HG02610 (cell line): Measurements from ENCODE around the gene CHRNE.
"Not testable (repeated sequence)": the region's sequence is repeated elsewhere in the genome, so short reads cannot be mapped to it uniquely, and the experiment has no call there.

Experiments
- ATAC-seq: cut with Tn5 transposase; IDR thresholded peaks from one replicate; pipeline ENCODE4 v1.9.1; 2021; ENCODE audit warnings: mild to moderate bottlenecking, moderate library complexity; ENCODE audit not compliant: unreplicated experiment

The CHRNE gene

DNA sequence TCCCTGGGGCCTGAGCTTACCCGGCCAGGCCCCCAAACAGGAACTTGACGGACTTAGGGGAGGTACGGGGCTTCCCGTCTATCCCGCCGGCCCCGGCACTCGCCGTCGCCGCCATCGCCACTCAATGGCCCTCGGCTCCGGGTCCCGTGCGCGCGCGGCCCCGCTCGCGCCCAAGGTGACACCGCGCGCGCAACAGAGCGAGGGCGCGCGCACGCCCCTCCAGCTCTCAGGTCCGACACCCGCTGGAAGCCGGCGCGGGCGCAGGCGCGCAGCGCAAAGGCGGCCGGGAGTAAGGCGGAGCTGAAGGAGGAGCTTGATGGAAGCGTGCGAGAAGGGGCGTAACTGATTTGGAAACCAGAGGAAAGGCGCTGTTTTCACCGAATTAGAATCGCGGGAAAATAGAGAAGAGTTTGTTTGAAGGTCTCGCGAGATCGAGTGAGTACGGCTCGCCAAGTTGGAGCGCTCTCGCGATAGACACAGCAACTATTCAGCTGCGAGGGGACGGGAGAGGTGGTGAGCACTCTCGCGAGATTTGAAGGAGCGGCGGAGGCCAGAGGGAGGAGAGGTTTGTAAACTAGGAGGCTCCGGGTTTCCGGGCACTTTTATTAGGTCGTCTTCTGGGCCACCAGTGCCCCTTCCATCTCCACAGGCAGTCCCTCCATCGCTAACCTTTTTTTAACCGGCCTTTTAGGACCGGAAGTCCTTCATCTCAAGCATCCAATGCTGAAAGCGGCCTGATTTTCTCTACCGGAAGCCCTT, 37.1 kb upstream of the CHRNE start, which contains the start of the genes RNF167 and SLC25A11:
Gene RNF167 (plus strand): TSS at position 473 of the 759 bp plus-strand sequence. CDS start 642 bp downstream, outside the sequence.
Gene SLC25A11 (minus strand): TSS at position 251 of the 759 bp plus-strand sequence. CDS start 136 bp downstream, at position 115.
- ATAC-seq = peak; percentile 65

DNA sequence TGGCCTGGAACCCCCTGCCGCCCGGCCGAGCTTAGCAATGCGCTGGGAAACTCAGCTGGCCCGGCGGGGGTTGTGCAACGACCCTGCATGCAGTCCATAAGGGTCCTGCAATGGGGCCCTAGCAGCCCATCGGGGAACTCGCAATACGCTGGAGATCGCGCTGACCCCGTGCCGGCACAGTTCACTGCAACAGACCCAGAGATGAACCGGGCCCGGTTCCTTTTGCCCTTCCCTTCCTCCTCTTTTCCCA, 36.6 kb upstream of the CHRNE start:
- peak; percentile 4 for ATAC-seq

DNA sequence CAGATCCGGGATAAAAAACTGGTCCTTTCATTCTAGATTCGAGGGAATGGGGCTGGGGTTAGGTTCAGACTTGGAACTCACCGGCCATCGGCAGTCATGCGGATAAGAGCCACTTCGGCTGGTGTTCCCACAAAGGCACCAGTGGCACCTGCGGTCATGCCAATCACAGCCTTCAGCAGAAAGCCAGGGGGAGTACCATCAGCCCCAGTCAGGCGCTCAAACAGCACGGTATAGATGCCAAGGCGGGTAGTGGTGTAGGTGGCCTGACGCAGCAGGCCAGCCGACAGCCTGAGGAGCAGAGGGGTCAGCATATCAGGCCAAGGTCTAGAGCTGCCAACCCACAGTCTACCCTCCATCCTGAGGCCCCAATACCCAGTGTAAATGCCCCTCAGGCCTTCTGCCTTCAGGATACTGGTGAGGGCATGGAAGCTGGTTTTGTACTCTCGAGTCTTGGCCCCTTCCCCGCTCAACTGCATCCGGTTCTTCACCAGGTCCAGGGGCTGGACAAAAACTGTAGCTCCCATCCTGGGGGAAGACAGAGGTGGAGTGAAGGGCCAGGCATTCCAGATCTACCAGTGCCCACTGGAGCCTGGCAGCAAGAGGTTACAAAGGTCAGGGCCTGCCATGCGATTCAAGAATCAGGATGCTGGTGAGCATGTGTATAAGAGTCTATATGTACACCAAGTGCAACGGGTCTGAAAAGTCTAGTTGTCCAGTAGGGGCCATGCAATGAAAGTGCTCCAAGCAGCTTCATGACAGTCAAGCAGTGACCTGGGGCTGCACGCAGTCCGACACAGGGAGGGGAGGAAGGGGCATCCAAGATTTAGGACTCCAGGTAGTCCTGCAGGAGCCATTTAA, 36.0 kb upstream of the CHRNE start:
- ATAC-seq = no peak

DNA sequence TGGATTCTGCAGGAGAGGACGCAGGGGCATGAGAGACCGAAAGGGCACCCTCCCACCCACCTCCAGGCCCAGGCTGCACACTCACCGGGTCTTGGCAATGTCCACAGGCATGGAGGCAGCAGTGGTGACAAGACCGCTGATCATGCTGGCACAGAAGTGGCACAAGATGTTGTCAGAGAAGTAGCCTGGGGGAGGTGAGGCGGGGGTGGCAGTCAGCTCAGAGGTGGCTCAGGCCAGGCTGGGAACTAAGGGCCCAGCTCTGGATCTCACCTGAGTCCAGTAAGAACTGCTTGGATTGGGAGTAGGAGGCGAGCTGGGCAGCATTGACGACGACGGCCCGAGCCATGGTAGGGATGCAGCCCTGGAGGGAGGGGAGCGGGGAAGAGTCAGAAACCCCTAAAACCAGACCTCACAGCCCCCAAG, 35.2 kb upstream of the CHRNE start:
- no peak for ATAC-seq

DNA sequence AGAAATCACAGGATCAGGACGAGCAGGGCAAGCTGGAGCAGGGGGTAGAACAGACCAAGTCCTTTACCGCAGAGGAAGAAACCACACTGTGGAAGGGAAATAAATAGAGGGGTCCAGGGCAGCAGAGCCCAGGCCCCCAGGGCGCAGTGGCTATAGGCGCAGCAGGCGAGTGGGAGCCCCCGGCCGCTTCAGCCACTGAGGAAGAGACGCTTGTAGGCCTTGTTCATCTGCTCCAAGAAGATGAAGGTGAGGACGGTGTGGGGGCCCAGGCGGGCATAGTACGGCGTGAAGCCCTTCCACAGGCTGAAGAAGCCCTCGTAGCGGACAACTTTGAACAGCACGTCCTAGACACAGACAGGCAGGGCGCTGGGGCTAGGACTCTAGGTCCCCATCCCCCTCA, 34.7 kb upstream of the CHRNE start:
- no peak for ATAC-seq

DNA sequence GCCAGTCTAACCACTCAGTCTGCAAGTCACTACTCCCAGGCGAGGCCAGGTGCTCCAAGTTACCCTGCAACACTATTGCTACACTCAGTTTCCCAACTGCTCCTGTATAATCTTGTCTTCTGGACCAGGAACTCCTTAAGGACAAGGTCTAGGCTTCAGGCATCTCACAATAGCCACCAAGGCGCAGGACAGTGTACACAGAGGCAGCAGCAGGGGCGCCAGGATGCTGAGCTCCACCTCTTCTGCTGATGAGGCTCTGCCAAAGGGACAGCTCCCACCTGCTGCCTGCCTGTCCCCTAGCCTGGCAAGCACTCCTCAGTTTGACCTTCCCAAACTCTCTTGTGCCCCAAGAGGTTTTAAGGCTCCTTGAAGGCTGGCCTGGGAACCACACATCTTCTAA, 33.5 kb upstream of the CHRNE start:
- ATAC-seq = no peak

DNA sequence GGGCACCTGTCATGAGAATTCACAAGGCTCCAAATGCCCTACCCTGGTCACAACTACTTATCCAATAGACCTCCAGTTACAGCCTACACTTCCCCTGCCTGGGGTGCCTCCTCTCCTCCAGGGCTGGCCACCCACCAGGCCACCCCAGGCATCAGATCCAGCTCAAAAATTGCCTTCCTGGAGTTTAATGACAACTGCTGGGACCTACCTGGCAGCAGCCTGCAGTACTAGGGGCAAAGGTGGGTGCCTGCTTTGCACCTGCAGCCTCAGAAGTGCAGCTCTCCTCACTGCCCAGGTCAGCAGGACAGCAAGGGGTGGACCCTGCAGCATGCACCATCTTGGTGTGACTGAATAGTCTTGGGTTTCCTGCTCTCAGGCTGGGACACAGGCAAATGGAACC, 32.8 kb upstream of the CHRNE start:
- no peak for ATAC-seq

DNA sequence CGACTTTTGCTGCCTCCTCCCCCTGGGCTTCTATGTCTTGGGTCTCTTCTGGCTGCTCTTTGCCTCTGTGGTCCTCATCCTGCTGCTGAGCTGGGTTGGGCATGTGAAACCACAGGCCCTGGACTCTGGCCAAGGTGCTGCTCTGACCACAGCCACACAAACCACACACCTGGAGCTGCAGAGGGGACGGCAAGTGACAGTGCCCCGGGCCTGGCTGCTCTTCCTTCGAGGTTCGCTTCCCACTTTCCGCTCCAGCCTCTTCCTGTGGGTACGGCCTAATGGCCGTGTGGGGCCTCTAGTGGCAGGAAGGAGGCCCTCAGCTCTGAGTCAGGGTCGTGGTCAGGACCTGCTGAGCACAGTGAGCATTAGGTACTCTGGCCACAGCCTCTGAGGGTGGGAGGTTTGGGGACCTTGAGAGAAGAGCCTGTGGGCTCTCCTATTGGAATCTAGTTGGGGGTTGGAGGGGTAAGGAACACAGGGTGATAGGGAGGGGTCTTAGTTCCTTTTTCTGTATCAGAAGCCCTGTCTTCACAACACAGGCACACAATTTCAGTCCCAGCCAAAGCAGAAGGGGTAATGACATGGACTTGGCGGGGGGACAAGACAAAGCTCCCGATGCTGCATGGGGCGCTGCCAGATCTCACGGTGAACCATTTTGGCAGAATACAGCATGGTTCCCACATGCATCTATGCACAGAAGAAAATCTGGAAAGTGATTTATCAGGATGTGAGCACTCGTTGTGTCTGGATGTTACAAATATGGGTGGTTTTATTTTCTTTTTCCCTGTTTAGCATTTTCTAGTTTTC, 31.5 kb upstream of the CHRNE start:
- ATAC-seq = no peak

DNA sequence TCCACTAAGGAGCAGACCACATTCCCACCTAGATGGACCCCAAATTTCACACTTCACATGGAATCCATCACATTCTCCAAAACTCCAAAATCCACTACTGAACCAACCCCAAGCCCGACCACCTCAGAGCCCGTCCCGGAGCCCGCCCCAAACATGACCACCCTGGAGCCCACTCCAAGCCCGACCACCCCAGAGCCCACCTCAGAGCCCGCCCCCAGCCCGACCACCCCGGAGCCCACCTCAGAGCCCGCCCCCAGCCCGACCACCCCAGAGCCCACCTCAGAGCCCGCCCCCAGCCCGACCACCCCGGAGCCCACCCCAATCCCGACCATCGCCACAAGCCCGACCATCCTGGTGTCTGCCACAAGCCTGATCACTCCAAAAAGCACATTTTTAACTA, 30.7 kb upstream of the CHRNE start:
- no peak for ATAC-seq

DNA sequence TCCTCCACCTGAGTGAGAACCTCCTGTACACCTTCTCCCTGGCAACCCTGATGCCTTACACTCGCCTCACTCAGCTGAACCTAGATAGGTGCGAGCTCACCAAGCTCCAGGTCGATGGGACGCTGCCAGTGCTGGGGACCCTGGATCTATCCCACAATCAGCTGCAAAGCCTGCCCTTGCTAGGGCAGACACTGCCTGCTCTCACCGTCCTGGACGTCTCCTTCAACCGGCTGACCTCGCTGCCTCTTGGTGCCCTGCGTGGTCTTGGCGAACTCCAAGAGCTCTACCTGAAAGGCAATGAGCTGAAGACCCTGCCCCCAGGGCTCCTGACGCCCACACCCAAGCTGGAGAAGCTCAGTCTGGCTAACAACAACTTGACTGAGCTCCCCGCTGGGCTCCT, 29.9 kb upstream of the CHRNE start:
- no peak for ATAC-seq

DNA sequence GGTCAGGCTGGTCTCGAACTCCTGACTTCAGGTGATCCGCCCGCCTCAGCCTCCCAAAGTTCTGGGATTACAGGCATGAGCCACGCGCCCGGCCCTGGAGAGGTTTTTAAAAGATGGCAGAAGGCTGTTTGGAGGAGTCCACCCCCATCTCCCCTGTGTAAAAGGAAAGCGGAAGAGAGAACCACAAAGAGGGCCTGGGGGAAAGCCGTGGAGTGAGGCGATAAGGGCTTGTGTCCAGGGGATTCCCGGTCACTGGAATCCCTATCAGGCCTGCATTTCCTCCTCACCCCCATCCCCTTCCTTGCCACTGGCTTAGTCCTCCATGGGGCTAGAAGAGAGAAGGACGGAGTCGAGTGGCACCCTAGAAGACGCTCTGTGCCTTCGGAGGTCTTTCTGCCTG, 29.1 kb upstream of the CHRNE start, which contains the start of gene GP1BA:
Gene GP1BA (plus strand): TSS at position 315 of the 400 bp plus-strand sequence. CDS start 328 bp downstream, outside the sequence.
- no peak for ATAC-seq

DNA sequence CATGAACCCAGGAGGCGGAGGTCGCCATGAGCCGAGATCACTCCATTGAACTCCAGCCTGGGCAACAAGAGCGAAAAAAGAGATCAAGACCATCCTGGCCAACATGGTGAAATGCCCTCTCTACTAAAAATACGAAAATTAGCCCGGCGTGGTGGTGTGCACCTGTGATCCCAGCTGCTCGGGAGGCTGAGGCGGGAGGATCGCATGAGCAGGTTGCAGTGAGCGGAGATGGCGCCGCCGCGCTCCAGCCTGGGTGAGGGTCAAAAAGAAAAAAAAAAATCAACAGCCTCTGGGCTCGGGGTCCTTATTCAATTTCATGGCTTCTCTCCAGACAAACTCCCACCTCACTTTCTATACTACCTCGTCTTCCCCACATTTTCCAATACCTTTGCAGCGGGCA, 26.0 kb upstream of the CHRNE start:
- no peak for ATAC-seq

DNA sequence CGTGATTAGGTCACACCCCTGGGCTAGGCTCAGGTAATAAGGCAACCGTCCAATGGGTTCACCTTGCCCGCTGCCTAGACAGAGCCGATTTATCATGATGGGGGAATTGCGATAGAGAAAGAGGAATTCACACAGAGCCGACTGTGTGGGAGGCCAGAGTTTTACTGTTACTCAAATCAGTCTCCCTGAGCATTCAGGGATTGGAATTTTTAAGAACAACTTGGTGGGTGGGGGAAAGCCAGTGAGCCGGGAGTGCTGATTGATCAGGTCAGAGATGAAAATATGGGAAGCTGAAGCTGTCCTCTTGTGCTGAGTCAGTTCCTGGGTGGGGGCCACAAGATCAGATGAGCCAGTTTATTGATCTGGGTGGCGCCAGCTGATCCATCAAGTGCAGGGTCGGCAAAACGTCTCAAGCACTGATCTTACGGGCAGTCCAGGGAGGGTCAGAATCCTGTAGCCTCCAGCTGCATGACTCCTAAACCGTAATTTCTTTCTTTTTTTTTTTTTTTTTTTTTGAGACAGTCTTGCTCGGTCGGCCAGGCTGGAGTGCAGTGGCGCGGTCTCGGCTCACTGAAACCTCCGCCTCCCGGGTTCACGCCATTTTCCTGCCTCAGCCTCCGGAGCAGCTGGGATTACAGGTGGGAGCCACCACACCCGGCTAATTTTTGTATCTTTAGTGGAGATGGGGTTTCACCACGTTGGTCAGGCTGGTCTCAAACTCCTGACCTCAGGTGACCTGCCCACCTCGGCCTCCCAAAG, 23.9 kb upstream of the CHRNE start:
- ATAC-seq = not testable (repeated sequence)

DNA sequence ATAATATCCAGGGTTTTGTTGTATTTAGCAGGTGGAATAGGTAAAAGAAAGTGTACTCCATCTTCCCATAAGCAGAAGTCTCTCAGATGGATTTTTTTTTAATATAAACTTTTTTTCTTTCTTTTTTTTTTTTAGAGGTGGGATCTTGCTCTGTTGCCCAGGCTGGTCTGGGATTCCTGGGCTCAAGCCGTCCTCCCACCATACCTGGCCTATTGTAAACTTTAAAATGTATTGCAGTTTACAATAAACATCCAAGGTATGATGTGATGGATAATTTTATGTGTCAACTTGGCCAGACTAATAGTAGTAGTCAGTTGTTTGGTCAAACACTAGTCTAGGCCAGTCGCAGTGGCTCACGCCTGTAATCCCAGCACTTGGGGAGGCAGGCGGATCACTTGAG, 18.4 kb upstream of the CHRNE start:
- ATAC-seq = no peak

DNA sequence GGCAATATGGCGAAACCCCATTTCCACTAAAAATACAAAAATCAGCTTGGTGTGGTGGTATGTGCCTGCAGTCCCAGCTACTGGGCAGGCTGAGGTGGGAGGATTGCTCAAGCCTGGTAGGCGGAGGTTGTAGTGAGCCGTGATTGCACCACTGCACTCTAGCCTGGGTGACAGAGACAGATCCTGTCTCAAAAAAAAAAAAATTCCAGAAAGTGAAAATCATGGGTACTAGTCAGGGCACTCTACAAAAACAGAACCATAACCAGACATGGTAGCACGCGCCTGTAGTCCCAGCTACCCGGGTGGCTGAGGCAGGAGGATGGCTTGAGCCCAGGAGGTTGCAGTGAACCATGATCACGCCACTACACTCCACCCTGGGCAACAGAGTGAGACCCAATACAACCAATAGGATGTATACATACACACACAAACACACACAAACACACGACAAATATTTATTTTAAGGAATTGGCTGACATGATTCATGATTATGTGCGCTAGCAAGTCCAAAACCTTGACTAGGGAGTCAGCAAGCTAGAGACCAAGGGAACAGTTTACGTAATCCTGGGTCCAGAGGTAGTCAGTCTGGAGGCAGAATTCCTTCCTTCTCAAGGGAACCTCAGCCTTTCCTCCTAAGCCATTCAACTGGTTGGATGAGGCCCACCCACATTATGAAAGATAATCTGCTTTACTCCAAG, 17.6 kb upstream of the CHRNE start:
- ATAC-seq = no peak

DNA sequence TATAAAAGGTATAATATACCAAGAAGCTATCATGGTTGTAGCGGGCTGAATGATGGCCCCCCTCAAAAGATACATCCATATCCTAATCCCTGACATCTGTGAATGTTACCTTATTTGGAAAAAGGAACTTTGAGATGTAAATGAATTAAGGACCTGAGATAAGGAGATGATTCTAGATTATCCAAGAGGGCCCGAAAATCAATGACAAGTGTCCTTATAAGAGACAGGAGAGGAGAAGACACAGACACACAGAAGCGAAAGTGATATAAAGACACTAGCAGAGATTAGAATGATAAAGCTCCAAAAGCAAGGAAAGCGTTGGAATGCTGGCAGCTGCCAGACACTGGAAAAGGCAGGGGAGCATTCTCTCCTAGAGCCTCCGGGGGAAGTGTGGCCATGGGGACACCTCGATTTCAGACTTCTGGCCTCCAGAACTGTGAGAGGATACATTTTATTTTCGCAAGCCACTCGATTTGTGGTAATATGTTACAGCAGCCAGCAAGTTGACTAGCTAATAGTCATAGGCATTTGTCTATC, 16.7 kb upstream of the CHRNE start:
- no peak for ATAC-seq

DNA sequence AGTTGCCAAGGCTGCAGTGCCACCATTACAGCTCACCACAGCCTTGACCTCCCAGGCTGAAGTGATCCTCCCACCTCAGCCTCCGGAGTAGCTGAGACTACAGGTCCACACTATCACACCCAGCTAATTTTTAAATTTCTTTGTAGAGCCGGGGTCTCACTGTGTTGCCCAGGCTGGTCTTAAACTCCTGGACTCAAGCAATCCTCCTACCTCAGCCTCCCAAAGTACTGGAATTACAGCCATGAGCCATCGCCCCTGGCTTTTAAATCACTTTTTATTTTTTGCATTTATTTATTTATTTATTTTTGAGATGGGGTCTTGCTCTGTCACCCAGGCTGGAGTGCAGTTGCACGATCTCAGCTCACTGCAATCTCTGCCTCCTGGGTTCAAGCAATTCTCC, 11.7 kb upstream of the CHRNE start:
- ATAC-seq = not testable (repeated sequence)

DNA sequence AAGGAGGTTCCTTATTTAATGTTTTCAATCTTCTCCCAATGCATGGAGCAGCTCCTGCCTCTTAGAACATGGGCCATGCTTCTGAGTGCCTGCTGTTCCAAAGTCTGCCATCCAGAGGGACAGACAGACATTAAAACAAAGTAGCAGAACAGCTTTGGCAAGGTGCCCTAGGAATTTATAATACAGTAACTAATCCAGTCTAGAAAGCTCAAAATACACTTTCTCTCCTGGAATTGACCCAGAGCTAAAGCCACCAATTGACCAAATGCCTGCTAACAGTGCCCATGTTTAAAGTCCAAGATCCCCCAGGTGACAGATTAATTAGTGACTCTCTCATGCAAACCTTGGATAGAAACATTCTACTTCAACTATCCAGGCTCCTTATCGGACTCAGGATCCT, 11.1 kb upstream of the CHRNE start:
- no peak for ATAC-seq

DNA sequence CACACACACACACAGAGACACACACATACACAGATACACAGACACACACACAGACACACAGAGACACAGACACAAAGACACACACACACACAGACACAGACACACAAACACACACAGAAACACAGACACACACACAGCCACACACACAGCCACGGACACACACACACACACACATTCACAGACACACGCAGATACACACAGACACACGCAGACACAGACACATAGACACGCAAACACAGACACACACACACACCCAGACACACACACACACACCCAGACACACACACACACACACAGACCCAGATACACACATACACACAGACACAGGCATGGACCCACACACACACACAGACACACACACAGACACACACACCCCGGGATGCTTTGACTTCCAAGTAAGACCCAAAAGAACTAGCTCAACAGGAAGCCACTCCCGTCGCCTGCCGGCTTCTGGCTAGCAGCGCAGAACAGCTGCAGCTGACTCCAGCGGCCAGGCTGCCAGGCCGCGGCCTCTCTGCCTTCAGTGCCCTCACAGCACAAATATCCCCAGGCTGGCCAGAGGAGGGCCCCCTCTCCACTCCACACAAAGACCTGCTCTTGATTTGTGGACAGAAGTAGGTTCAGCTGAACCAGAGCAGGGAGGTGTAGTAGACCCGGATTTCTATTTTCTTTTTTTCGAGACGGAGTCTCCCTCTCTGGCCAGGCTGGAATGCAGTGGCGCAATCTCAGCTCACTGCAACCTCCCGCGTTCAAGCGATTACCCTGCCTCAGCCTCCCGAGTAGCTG, 6.0 kb upstream of the CHRNE start:
- peak; percentile 53 for ATAC-seq
